ENCODE results near the gene EXT2.

Gene EXT2

DNA sequence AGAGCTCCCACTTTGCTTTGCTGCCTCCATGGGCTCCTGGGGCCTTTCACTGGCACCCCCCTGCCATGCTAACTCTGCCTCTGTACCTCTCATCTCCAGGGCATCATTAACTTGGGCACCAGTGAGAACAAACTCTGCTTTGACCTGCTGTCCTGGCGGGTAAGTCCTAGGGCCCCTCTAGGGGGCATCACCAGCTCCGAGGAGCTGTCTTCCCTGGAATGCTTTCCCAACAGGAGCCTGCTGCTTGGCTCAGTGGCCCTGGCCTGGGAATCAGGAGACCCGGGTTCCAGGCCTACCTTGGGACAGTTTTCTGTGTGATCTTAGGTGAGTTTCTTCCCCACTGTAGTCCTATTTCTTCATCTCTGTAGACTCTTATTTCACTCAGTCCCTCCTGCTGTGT is 24.3 kb upstream of the EXT2 start:
- Histone ChIP-seq H3K27me3 (ENCODE audit: insufficient read depth, low read length, poor library complexity, severe bottlenecking) (no peaks in the 10 kb centered on the region), H3K9ac (ENCODE audit: low read depth, low read length, poor library complexity, severe bottlenecking) (peak overlapping the region; percentile 26), H3K36me3 (ENCODE audit: insufficient read depth, low read length) (peaks cover 8% of the 10 kb centered on the region), H3F3A (ENCODE audit: low read depth) (0 out of 2 replicates have a peak, but pooled peaks cover 3% of the 10 kb centered on the region), H3K4me1 (ENCODE audit: insufficient read depth, low read length, poor library complexity, severe bottlenecking) (peaks cover 51% of the 10 kb centered on the region), H3K9me2 (replicated peaks; ENCODE audit: low read depth, low read length) (no peaks in the 10 kb centered on the region), H3K4me2 (ENCODE audit: low read depth, low read length, poor library complexity, severe bottlenecking) (peak overlapping the region; percentile 55), H2AFZ (ENCODE audit: low read length) (no peak overlapping the region), H3K79me2 (ENCODE audit: insufficient read depth, low read length) (peaks cover 33% of the 10 kb centered on the region), H3K4me3 (ENCODE audit: low read length, poor library complexity, severe bottlenecking) (peak overlapping the region; percentile 48), H4K20me1 (ENCODE audit: insufficient read depth, low read length, poor library complexity, severe bottlenecking) (peaks cover 5% of the 10 kb centered on the region), H3K9me3 (ENCODE audit: insufficient read depth, low read depth, low read length) (no peaks in the 10 kb centered on the region)
- TF ChIP-seq, protein P1, sequence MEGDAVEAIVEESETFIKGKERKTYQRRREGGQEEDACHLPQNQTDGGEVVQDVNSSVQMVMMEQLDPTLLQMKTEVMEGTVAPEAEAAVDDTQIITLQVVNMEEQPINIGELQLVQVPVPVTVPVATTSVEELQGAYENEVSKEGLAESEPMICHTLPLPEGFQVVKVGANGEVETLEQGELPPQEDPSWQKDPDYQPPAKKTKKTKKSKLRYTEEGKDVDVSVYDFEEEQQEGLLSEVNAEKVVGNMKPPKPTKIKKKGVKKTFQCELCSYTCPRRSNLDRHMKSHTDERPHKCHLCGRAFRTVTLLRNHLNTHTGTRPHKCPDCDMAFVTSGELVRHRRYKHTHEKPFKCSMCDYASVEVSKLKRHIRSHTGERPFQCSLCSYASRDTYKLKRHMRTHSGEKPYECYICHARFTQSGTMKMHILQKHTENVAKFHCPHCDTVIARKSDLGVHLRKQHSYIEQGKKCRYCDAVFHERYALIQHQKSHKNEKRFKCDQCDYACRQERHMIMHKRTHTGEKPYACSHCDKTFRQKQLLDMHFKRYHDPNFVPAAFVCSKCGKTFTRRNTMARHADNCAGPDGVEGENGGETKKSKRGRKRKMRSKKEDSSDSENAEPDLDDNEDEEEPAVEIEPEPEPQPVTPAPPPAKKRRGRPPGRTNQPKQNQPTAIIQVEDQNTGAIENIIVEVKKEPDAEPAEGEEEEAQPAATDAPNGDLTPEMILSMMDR (conservative IDR thresholded peaks at IDR 0.05; ENCODE audit: low read length), result peak; percentile 43
- no peak for TF ChIP-seq EZH2phosphoT487 (IDR thresholded peaks at IDR 0.05; ENCODE audit: borderline replicate concordance)

DNA sequence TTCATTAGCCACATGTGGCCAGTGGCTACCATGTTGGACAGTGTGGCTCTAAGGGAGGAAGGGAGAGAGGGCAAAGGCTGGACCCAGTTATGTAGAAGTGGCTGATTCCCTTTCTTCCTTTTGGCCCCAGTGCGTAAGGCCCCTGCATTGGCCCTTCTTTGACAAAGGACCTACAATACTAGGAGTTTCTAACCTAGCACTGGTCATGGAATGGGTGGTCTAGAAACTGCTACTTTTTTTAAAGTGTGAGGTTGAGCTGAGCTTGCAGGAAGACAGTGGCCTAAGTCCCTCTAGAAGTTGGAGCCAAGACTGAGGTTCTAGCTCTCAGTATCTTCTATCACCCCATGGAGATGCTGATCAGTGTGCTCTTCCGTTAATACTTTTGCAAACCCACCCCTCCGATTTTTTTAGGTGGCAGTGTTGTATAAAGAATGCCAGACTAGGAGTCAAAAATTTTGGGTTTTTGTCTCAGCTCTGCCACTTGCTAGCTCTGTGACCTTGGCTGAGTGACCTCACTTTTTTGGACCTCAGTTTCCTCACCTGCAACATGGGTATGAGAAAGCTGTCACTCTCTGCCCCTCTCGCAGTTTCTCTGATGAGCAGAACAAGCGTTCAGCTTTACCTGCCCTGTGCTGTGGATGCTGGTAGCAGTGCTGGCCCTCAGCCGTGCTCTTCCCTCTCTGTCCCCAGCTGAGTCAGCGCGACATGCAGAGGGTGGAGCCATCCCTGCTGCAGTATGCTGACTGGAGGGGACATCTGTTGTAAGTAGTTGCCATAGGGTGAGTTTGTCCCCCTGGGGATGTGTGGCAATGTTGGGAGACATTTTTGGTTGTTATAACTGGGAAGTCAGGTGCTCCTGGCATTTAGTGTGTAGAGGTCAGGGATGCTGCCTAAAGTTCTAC is 22.5 kb upstream of the EXT2 start:
- Histone ChIP-seq H3K4me2 (ENCODE audit: low read depth, low read length, poor library complexity, severe bottlenecking) (peak overlapping the region; percentile 39), H3K9ac (ENCODE audit: low read depth, low read length, poor library complexity, severe bottlenecking) (no peak overlapping the region), H3K27me3 (ENCODE audit: insufficient read depth, low read length, poor library complexity, severe bottlenecking) (no peaks in the 10 kb centered on the region), H3F3A (ENCODE audit: low read depth) (0 out of 2 replicates have a peak, but pooled peaks cover 3% of the 10 kb centered on the region), H3K36me3 (ENCODE audit: insufficient read depth, low read length) (peaks cover 16% of the 10 kb centered on the region), H4K20me1 (ENCODE audit: insufficient read depth, low read length, poor library complexity, severe bottlenecking) (peaks cover 5% of the 10 kb centered on the region), H3K4me1 (ENCODE audit: insufficient read depth, low read length, poor library complexity, severe bottlenecking) (peaks cover 53% of the 10 kb centered on the region), H3K4me3 (ENCODE audit: low read length, poor library complexity, severe bottlenecking) (peak overlapping the region; percentile 43), H3K79me2 (ENCODE audit: insufficient read depth, low read length) (peaks cover 20% of the 10 kb centered on the region), H2AFZ (ENCODE audit: low read length) (no peak overlapping the region), H3K9me3 (ENCODE audit: insufficient read depth, low read depth, low read length) (no peaks in the 10 kb centered on the region), H3K9me2 (replicated peaks; ENCODE audit: low read depth, low read length) (no peaks in the 10 kb centered on the region)
- TF ChIP-seq, protein P1 (conservative IDR thresholded peaks at IDR 0.05; ENCODE audit: low read length), result no peak
- TF ChIP-seq EZH2phosphoT487 (IDR thresholded peaks at IDR 0.05; ENCODE audit: borderline replicate concordance), result no peak

DNA sequence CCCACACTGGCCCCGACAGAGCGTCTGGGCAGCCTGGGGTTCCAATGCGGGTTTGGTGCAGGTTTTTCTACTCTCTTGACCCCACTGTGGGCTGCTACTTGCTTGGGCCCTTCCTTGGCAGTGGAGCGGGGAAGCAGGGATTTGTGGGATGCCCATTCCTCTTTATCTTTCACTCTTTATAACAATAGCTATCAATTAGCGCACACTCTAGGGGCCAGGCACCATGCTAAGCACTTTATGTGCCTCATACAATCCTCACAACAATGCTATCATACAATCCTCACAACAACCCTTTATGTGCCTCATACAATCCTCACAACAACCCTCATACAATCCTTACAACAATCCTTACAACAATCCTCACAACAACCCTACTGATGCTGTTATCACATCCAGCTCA is 16.7 kb upstream of the EXT2 start:
- no peak overlapping the region for H3K4me3 ChIP-seq (ENCODE audit: low read length, poor library complexity, severe bottlenecking)
- H3F3A ChIP-seq (ENCODE audit: low read depth), result no peaks in the 10 kb centered on the region
- no peaks in the 10 kb centered on the region for H3K79me2 ChIP-seq (ENCODE audit: insufficient read depth, low read length)
- TF ChIP-seq EZH2phosphoT487 (IDR thresholded peaks at IDR 0.05; ENCODE audit: borderline replicate concordance), result no peak
- TF ChIP-seq, protein P1 (conservative IDR thresholded peaks at IDR 0.05; ENCODE audit: low read length), result no peak
- H3K9ac ChIP-seq (ENCODE audit: low read depth, low read length, poor library complexity, severe bottlenecking), result no peak overlapping the region
- H3K9me2 ChIP-seq (replicated peaks; ENCODE audit: low read depth, low read length), result no peaks in the 10 kb centered on the region
- H3K9me3 ChIP-seq (ENCODE audit: insufficient read depth, low read depth, low read length), result no peaks in the 10 kb centered on the region
- H3K27me3 ChIP-seq (ENCODE audit: insufficient read depth, low read length, poor library complexity, severe bottlenecking), result no peaks in the 10 kb centered on the region
- H3K4me1 ChIP-seq (ENCODE audit: insufficient read depth, low read length, poor library complexity, severe bottlenecking), result peaks cover 17% of the 10 kb centered on the region
- H4K20me1 ChIP-seq (ENCODE audit: insufficient read depth, low read length, poor library complexity, severe bottlenecking), result peaks cover 4% of the 10 kb centered on the region
- H2AFZ ChIP-seq (ENCODE audit: low read length), result no peak overlapping the region
- peaks cover 21% of the 10 kb centered on the region for H3K36me3 ChIP-seq (ENCODE audit: insufficient read depth, low read length)
- no peak overlapping the region for H3K4me2 ChIP-seq (ENCODE audit: low read depth, low read length, poor library complexity, severe bottlenecking)

Measured in Loucy (cell line).